GM12892 (cell line): ENCODE results near the gene ZNF787.
A peak's percentile ranks its signal among the peaks of the same experiment; 100 is the strongest.

Experiments used
- DNase-seq: peaks from one replicate; pipeline ENCODE4 v3.0.0; 2011; ENCODE audit not compliant: insufficient read length
- FAIRE-seq: peaks from 2 replicates; lab custom pipeline; 2011; peaks lifted over from hg19 to GRCh38; lab: Jason Lieb, UNC
- POLR2A ChIP-seq: IDR thresholded peaks from 2 replicates; pipeline ENCODE4 v1.6.1; 2011; ENCODE audit warnings: low read depth, low read length, control low read depth
- POLR2AphosphoS5 ChIP-seq: IDR thresholded peaks from 2 replicates; pipeline ENCODE4 v1.6.1; 2011; ENCODE audit warnings: low read depth, low read length, control low read depth
- TAF1 ChIP-seq: IDR thresholded peaks from 2 replicates; pipeline ENCODE4 v1.6.1; 2011; ENCODE audit warnings: low read depth, mild to moderate bottlenecking, control low read depth, low read length, borderline replicate concordance

Gene ZNF787

GRCh38 chr19:56131651-56132050 lies 10.6 kb upstream of the ZNF787 start:
- FAIRE-seq, result no peak
- DNase-seq, result no peak
- no peak for TF ChIP-seq POLR2AphosphoS5
- no peak for TF ChIP-seq POLR2A
- no peak for TF ChIP-seq TAF1

GRCh38 chr19:56130006-56130405 lies 8.9 kb upstream of the ZNF787 start:
- TF ChIP-seq POLR2AphosphoS5 (no peak), TAF1 (no peak)
- no peak for DNase-seq
- no peak for FAIRE-seq

DNA sequence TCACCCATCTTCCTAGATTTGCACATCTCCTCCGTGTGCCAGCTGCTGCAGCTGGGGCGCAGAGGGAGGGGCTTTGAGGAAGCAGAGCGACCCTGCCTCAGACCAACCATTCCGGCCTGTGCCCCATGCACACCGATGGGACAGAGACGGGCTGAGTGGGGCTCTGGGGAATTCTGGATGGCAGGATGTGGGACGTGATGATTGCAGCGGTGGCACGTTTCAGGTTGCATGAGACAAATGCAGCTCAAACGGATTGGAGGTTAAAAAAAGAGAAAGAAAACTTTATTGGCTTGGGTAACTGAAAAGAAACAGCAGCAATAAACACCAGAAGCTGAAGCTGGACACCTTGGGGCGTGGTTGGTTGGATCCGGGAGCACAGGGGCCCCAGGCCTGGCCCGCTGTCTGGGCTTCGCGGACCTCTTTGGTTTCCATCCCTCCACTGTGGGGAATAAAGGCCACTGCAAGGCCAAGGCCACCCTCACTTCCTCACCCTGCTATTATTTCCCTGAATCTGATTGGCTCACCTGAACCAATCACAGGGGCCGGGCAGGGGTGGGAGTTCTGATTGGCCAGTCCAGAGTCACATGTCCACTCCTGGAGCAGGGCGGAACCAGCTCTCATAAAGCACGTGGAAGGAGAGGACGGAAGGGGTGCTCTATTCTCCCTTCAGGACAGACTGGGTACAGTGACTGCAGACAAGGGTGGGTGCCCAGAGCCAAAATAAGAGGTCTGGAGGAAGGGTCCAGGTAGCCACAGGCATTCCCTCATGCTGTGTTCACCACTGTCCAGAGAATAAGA lies 6.1 kb upstream of the ZNF787 start:
- TF ChIP-seq POLR2AphosphoS5, result no peak
- TF ChIP-seq POLR2A, result no peak
- no peak for TF ChIP-seq TAF1
- DNase-seq (no peak), FAIRE-seq (no peak)

GRCh38 chr19:56125806-56126590 lies 4.9 kb upstream of the ZNF787 start:
- no peak for DNase-seq
- no peak for FAIRE-seq

GRCh38 chr19:56124578-56124977 lies 3.5 kb upstream of the ZNF787 start:
- DNase-seq, result no peak
- TF ChIP-seq POLR2A (no peak), TAF1 (no peak), POLR2AphosphoS5 (no peak)
- FAIRE-seq, result no peak

More at GRCh38 chr19:56125806-56126590, 4.9 kb upstream of the ZNF787 start:
- TF ChIP-seq POLR2A (no peak), TAF1 (no peak)

DNA sequence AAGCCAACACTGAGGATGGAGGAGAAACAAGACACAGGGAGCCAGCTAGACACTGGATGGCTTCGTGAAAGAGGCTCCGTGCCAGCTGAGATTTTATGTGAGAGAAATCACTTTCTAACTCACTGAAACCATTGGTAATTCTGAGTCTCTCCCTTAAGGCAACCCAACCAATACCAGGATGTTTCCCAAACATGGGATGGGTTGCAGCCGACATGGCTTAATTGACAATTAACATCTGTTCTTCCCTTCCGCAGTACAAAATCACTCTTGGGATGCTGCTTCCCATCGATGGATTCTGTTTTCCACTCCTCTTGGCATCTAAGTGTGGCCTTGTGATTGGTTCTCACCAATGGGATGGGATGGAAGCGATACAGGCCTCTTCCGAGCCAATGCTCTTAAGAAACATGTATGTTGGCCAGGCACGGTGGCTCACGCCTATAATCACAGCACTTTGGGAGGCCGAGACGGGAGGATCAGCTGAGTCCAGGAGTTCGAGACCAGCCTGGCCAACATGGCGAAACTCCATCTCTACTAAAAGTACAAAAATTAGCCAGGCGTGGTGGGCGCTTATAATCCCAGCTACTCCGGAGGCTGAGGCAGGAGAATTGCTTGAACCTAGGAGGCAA lies 2.3 kb upstream of the ZNF787 start:
- DNase-seq (no peak), FAIRE-seq (no peak)
- TF ChIP-seq TAF1, result no peak
- no peak for TF ChIP-seq POLR2A
- no peak for TF ChIP-seq POLR2AphosphoS5

DNA sequence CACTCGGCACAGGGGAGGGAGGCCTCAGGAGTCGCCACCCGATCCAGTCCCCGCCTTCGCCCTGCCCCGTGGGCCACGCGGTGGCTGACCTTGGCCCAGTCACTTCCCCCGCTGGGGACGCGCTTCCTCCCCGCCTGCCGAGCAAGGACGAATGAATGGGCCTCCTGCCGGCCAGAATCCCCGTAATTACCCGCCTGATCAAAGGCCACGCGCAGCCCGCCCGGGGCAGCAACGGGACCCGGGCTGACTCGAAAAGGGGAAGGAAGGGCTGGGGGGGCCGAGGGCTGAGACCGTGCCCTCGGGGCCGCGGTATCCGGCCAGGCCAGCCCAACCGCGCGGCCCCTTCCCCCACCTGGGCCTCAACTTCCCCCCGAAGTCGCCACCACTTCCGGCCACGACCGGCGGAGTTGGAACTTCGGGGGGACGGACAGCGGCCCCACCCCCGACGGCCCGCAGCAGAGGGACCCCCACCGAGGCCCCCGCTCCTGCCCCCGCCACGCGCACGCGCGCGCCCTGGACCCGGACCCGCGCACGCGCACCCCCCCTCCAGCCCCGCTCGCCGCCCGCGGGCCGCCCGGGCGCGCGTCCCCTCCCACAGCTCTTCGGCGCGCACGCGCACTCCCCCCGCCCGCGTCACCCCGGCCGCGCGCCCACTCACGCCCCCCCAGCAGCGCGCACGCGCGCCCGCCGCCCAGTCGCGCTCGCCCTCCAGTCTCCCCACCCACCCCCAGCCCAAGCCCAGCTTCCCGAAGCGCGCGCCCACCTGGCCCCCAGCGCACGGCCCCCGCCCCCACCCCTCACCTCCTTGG lies 520 bp downstream of the ZNF787 start:
- DNase-seq, result peak; percentile 81
- TF ChIP-seq POLR2A, result peak; percentile 55; the same call in 1 of the 2 replicates
- no peak for TF ChIP-seq TAF1
- peak; percentile 63; the same call in 1 of the 2 replicates for TF ChIP-seq POLR2AphosphoS5
- FAIRE-seq, result peak; percentile 94

DNA sequence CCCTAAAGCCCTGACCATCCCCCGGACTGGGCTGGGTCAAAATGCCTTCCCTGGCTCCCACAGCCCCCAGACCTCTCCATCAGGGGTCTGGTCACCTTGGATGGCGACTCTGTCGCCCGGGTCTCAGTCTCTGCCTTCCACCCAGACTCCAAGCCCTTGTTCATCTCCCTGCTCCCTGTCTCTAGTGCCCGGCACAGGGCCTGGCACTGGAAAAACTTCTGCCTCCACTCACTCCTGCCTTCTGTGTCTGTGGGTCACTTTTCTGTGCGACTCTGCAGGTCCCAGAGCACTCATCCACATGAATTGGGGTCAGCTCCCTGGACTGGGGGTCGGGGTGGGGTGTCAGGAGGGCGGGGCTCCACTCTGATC lies 1.1 kb downstream of the ZNF787 start:
- DNase-seq, result no peak
- FAIRE-seq, result no peak
- no peak for TF ChIP-seq POLR2A
- TF ChIP-seq POLR2AphosphoS5, result no peak
- TF ChIP-seq TAF1, result no peak

DNA sequence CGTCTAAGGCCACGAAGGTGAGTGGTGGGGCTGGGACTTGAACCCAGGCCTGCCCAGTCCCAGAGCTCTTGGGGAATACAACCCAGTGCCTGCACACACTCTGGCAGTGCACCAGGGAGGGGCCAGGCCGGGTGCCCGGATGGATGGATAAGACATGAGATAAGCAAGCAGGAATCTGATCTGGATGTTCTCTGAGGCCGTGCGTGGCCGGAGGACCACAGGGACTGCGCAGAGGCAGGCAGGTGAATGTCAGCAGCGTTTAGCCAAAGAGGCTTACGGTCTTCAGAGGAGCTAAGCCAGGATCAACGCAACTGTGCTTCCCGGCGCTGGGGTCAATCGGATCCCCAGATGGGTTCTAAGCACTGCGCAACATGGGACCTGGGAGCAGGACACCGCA lies 1.5 kb downstream of the ZNF787 start:
- FAIRE-seq (no peak), DNase-seq (no peak)
- TF ChIP-seq POLR2AphosphoS5 (no peak), POLR2A (no peak), TAF1 (no peak)

DNA sequence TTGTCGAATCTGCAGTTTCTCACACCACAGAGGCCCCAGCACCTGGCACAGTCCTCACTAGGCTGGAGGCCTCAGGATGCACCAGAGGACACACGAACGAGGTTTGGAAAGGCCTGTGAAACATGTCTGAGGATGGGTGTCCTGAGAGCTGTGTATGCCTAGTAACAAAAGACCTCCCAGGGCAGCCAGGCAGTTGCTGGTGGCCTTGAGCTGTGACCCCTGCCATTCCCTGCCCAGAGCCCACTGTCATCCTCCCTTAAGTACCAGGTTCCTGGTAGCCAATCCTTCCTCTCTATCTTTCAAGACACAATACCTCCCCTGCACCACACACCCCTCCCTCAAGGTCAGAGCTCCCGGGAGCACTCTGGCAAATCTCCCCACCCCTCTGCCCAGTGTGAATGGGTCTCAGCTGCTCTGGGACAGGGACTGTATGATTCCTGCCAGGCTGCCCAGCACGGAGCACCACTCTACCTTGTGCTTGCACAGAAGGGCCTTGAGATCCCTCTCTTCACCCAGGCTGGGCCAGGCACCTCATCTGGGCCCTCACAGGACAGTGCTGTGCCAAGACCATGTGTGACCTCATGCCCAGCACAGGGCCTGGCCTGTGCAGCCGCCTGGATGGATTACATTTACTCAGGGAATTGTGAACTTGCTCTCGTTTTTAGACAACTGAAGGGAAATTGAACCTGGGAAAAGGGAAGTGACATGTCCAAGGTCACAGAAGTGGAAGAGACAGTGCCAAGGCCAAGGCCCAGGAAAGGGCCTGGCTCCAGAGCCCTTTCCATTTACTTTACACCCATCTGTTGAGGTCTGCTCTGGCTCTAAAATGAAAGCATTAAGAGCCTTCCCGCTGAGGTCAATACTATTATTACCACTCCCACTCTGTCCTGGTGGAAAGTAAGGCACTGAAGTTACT lies 2.2 kb downstream of the ZNF787 start:
- FAIRE-seq, result no peak
- DNase-seq, result no peak
- TF ChIP-seq TAF1, result no peak
- no peak; the same call in 1 of the 2 replicates for TF ChIP-seq POLR2AphosphoS5
- TF ChIP-seq POLR2A, result no peak; the same call in 1 of the 2 replicates
